ENCODE results near the gene CEACAM5.
"Not testable (repeated sequence)": the region's sequence is repeated elsewhere in the genome, so short reads cannot be mapped to it uniquely, and the experiment has no call there.

CEACAM5 gene

GRCh38 chr19:41707871-41708371 lies 505 bp upstream of the CEACAM5 start:
- Histone ChIP-seq H3K9ac (ENCODE audit: low read length) (no peak overlapping the region), H4K20me1 (ENCODE audit: low read depth, low read length) (no peaks in the 10 kb centered on the region), H3F3A (ENCODE audit: insufficient read depth) (no peaks in the 10 kb centered on the region), H3K4me3 (ENCODE audit: insufficient read depth, low read length, poor library complexity, severe bottlenecking) (no peak overlapping the region), H3K79me2 (ENCODE audit: insufficient read depth, low read length) (no peaks in the 10 kb centered on the region), H3K36me3 (ENCODE audit: low read length) (no peaks in the 10 kb centered on the region), H3K27ac (ENCODE audit: low read depth, low read length) (no peak overlapping the region), H3K4me2 (ENCODE audit: low read depth, low read length, poor library complexity, severe bottlenecking) (no peak overlapping the region), H2AFZ (ENCODE audit: low read depth, low read length, severe bottlenecking) (no peak overlapping the region), H3K27me3 (ENCODE audit: low read length) (no peaks in the 10 kb centered on the region), H3K9me2 (replicated peaks; ENCODE audit: insufficient read depth, low read length) (no peaks in the 10 kb centered on the region), H3K9me3 (ENCODE audit: insufficient read depth, low read length) (no peaks in the 10 kb centered on the region)
- TF ChIP-seq EZH2phosphoT487 (conservative IDR thresholded peaks at IDR 0.05; ENCODE audit: low read length) (no peak), CTCF (IDR thresholded peaks at IDR 0.05; ENCODE audit: insufficient read depth, low read length, poor library complexity, severe bottlenecking) (no peak)

GRCh38 chr19:41709516-41709915 lies 1.1 kb downstream of the CEACAM5 start:
- not testable (repeated sequence) for H2AFZ ChIP-seq (ENCODE audit: low read depth, low read length, severe bottlenecking); H3K9me2 ChIP-seq (replicated peaks; ENCODE audit: insufficient read depth, low read length); H3K27me3 ChIP-seq (ENCODE audit: low read length); H3K9me3 ChIP-seq (ENCODE audit: insufficient read depth, low read length); H3K36me3 ChIP-seq (ENCODE audit: low read length); H3K4me2 ChIP-seq (ENCODE audit: low read depth, low read length, poor library complexity, severe bottlenecking); H3K79me2 ChIP-seq (ENCODE audit: insufficient read depth, low read length); H3K27ac ChIP-seq (ENCODE audit: low read depth, low read length); H3F3A ChIP-seq (ENCODE audit: insufficient read depth); H3K9ac ChIP-seq (ENCODE audit: low read length); H4K20me1 ChIP-seq (ENCODE audit: low read depth, low read length); H3K4me3 ChIP-seq (ENCODE audit: insufficient read depth, low read length, poor library complexity, severe bottlenecking)

- H3K9me3 ChIP-seq (ENCODE audit: insufficient read depth, low read length) = no peaks in the 10 kb centered on the region
- TF ChIP-seq CTCF (IDR thresholded peaks at IDR 0.05; ENCODE audit: insufficient read depth, low read length, poor library complexity, severe bottlenecking) = no peak
- TF ChIP-seq EZH2phosphoT487 (conservative IDR thresholded peaks at IDR 0.05; ENCODE audit: low read length) = no peak
- H3K4me2 ChIP-seq (ENCODE audit: low read depth, low read length, poor library complexity, severe bottlenecking) = no peak overlapping the region
- no peak overlapping the region for H3K9ac ChIP-seq (ENCODE audit: low read length)
- H2AFZ ChIP-seq (ENCODE audit: low read depth, low read length, severe bottlenecking) = no peak overlapping the region
- H3F3A ChIP-seq (ENCODE audit: insufficient read depth) = no peaks in the 10 kb centered on the region
- no peaks in the 10 kb centered on the region for H3K27me3 ChIP-seq (ENCODE audit: low read length)
- H3K4me3 ChIP-seq (ENCODE audit: insufficient read depth, low read length, poor library complexity, severe bottlenecking) = no peak overlapping the region
- no peaks in the 10 kb centered on the region for H3K79me2 ChIP-seq (ENCODE audit: insufficient read depth, low read length)
- no peaks in the 10 kb centered on the region for H4K20me1 ChIP-seq (ENCODE audit: low read depth, low read length)
- no peaks in the 10 kb centered on the region for H3K9me2 ChIP-seq (replicated peaks; ENCODE audit: insufficient read depth, low read length)
- H3K27ac ChIP-seq (ENCODE audit: low read depth, low read length) = no peak overlapping the region
- no peaks in the 10 kb centered on the region for H3K36me3 ChIP-seq (ENCODE audit: low read length)
Measured at GRCh38 chr19:41709951-41710645, 1.7 kb downstream of the CEACAM5 start.
